GM12875 (cell line): ENCODE measurements around the gene MLN.

Experiments
- H3K4me3 ChIP-seq: one replicate; pipeline ENCODE4 v1.5.1; 2011; ENCODE audit warnings: low read depth, low read length, control low read depth
- CTCF ChIP-seq: IDR thresholded peaks from 2 replicates; pipeline ENCODE4 v1.5.1; 2011; ENCODE audit warnings: low read depth, mild to moderate bottlenecking, control low read depth, inconsistent platforms, low read length, moderate library complexity, borderline replicate concordance; ENCODE audit not compliant: insufficient read depth

Gene MLN

GRCh38 chr6:33744895-33745546 is 58.8 kb downstream of the MLN start:
- TF ChIP-seq CTCF: no peak

More at GRCh38 chr6:33744895-33745546, 58.8 kb downstream of the MLN start:
- no peak overlapping the region for H3K4me3 ChIP-seq
